Head of caudate nucleus (tissue), 42 donors: Measurements from ENCODE around the gene CLBA1.
A peak's percentile ranks its signal among the peaks of the same experiment; 100 is the strongest.

Experiments
- DNase-seq, 42 donors: peaks; one replicate each; pipeline versions ENCODE4 v3.0.0 to v3.0.0-alpha.2; 2020 to 2021; ENCODE audit warnings: mixed read lengths in 7 of 42
- intact Hi-C: fragments of 100-400 bp; cut with DNase I; formaldehyde crosslinking; loops from one replicate; pipeline ENCODE4 v1.15.0; 2022

CLBA1 gene

DNA sequence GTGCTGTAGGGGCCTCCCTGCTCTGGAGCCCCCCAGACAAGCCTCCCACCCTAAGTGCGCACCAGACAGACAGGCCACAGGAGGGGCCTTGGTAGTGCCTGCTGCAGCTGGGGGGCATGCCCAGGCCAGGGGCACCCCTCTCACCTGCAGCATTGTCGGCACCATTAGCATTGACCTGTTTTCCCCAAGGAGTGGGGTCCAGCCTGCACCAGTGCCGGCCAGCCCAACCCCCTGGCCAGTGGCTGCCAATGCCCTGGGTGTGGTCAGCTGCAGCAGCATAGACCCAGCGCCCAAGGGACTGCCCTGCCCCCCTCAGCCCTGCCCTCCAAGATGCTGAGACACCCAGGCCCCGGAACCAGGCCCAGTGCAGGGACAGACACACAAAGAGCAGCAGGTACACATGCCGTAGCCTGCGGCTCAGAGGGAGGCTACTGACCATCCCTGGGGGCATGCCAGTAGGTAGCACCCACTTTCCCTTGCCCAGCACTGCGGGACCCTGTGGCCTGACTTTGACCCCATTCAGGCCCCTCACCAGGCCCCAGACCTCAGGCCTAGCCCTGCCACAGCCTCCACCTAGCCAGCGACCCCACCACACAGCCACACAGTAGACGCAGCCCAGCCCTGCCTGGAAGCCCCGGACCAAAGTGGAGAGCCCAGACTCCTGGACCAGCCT lies 8.4 kb upstream of the CLBA1 start:
- DNase-seq: no peak
- intact Hi-C loops: no loop called here

DNA sequence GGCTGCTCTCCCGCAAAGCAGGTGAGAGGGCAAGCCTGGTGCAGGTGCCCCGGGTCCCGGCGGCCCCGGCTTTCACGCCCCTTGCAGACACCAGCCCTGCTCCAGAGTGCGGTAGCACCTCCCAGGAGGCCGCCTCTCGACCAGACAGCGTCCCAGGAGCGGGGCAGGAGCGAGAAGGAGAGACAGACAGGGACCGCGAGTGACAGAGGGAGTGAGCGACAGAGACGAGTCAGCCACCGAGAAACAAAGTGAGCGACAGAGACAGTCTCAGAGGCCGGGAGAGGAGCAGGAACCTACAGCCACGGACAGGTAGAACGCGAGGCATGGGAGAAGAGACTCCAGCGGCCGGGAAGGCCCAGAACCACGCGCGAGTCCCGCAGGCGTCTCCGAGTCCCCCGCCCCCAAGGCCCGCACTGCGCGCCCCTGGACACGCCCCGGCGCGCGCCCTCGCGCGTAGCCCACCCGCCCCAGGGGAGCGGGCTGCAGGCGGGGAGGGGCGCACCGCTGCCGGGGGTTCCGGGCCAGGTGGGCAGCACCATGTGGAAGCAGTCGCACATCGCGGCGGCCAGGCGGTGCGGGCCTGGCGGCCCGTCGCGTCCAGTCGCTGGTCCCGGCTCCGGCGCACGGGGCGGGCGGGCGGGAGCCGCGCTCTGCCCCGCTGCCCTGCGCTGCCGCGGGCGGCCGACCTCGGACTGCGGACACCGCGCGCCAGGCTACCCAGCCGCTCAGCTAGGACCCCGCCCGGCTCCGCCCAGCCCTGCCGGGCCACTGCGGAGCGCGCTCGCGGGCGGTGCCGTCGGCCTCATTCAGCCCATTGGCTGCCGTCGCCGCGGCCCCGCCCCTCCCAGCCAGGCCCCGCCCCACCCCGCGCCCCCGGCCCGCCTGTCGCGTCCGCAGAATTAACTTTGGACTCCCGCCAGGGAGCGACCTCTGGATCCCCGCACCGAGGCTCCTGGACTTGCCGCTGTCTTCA lies 7.6 kb upstream of the CLBA1 start, which contains the start of gene AHNAK2:
TSS of gene AHNAK2 (minus strand) at position 694 of the 973 bp plus-strand sequence. CDS start at position 557, 137 bp downstream.
- peak in 37 of 42 donors; percentile 39 to 75 (median 59) for DNase-seq
- intact Hi-C loops: no loop called here

DNA sequence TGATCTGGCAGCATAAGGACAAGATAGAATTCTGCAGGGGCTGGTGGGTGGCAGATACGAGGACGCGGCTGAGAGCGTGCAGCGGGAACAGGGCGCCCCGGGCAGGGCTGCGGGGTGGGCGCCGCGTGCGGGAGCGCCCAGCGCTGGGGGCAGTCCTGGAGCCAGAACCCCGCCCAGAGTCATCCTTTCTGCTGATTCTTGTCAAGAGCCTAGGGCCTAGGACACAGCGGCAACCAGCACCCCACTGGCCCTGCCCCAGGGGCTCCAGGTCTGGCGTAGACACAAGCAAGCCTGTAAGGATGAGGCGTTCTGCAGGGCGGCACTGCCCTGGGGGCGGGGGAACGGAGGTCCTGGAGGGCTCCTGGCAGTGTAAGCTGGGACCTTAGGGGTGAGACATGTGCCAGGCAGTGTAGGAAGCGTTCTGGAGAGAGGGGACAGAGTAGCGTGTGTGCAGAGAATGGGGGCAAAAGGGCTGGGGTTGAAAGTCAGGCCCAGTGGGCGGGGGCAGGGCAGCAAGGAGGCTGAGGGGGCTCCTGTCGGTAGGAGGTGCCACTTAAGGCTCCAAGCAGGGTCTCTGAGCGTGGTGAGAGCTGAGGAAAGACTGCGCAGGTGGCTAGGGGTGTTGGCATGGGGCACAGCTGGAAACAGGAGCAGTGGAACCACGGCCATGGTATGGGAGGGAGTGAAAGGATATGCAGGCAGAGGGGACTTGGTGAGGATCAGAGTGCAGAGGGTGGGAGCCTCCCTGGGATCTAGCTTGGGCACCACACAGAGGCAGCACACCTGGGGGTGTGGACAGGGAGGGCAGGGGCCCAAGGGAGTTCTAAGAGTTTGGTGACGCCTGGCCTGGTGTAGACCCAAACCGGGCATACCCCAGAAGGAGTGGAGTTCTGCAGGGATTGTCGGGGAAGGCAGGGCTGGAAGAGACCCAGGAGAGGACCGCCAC lies 6.6 kb upstream of the CLBA1 start:
- DNase-seq: no peak
- intact Hi-C loops: no loop called here

DNA sequence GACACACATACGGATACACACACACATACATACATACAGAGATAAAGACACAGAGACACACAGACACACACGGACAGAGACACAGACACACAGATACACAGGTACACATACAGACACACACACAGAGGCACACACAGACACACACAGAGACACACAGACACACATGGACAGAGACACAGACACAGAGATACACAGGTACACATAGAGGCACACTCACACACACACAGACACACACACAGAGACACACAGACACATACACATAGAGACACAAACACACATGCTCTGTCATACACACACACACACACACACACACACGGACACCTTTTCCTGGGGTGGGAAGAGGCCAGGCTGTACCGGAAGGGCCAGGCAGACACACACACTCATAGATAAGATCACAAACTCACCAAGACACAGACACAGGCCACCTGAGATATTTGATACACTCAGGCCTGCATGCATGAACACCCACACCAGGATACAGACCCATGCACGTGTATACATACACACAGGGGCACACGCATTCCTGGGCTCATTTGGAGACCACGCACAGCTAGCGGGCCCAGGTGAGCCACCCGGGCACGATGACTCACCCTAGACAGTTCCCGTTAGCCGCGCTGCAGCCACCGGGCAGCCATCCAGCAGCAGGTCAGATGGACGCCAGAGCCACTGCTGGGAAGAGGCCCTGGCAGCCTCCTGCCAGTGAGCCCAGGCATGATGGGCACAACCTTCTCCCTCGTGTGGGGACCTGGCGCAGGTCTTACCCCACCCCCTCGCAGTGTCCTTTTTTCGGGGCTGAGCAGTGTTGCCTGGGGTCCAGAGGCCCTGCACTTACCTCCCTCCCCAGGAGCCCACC lies 5.6 kb upstream of the CLBA1 start:
- peak in 4 of 42 donors; percentile 15 to 59 (median 47) for DNase-seq
- intact Hi-C loops: loop anchor here (5.0 kb wide), 1 partner anchor 42 kb away; the partner anchor contains the start of gene CDCA4

DNA sequence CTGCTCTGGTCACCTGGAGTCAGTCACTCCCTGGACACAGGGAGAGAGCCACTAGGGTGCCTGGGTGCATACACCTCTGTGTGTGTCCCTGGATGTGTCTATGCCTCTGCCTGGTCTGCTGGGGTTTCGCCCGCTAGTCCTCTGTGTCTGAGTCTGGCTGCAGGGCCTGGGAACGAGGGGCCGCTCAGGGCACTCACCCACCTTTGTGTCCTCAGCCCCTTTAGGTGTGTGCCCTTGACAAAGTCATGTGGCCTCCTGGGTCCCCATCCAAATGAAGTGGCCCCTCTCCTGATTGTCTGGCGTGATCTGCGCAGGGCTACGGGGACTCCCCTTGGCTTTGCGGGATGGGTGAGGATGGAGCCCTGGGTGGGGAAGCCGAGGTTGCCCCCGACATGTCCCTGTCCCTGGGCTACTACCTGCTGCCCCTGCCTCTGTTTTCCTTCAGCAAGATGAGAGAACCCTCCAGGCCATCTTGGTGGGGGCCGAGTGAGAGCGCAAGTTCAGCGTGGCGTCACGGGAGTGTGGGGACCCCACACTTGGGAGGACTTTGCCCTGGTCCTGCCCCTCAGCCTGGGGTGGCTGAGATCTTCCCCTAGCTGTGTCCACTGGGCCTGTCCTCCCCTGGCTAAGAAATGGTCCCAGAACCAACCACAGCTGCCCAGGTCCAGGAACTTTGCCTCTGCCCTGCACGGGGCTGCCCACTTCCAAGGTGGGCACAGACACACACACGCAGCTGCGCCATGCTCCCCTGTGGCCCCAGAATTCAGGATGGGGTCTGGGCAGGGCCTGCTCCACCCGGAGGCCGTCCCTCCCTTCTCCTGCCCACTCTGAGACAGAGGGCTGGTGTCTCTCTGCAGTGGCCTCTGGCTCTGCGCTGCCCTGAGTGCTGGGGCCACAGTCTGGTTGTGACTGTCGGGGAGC lies 4.7 kb upstream of the CLBA1 start:
- intact Hi-C loops: loop anchor here (5.0 kb wide), 1 partner anchor 41 kb away; the partner anchor contains the start of gene CDCA4
- DNase-seq: no peak

DNA sequence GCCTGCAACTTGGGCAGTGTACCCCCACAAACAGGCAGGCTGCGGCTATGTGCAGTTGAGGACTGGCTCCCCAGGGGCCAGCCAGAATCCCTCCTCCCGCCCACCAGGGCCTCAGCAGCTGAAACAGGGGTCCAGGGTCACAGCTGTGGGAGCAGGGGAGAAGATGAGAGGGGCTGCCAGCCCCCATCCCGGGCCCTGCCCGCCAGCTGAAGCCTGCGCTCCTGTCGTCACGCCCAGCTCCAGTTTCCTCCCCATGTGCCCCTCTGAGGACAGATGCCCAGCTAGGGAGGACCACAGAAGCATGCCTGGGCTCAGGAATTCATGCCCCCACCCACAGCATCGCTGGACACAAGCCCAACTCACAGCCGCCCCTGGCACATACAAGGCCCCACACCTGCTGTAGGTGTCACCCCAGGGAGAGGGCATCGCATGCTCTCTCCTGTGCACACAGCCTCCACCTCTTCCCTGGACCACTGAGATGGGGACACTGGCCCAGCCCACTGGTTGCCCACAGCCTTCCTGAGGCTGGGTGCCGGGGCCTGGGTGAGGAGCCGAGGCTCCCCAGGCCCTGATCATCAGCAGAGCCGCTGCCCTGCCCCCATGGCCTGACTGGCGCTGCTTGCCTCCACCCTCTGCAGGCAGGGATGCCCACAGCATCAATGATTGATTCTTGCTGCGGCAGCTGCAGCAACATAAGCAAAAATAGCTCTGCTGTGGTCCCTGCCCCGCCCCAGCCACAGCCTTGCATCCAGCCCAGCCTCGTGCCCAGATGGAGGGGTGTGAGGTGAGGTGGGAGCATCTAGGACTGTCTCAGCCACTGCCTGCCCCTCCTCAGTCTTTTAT lies 3.7 kb upstream of the CLBA1 start:
- intact Hi-C loops: loop anchor here (5.0 kb wide), 1 partner anchor 40 kb away; the partner anchor contains the start of gene CDCA4
- peak in 1 of 42 donors; percentile 13 for DNase-seq

DNA sequence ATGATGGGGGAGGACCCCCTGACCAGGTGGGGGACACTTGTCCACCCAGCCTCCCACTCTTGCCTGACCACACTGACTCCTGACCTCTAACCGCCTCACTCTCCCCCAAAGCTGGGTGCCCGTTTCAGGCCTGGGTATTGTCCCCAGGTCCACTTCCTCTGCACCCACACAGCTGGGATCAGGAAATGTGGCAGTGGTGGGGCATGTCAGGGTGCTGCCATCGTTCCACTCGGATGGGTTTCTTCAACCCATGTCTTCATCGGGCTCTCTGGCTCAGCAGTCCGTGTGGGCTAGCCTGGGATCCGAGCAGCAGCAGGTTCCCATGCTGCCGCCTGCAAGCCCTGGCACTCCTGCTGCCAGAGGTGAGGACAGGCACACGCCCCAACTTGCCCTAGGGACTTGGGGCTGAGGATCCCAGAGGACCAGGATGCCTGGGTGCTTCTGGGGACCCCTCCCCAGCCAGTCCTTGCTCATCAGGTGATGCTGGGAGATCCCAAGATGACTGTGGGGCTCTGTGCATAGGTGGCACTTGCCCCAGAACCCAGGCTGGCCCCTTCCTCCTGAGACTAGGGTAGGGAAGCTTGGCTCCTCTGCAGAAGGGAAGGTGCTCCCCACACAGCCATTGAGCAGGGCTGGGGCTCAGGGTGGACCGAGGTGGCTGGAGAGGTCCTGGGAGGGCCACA lies 2.9 kb upstream of the CLBA1 start:
- no peak for DNase-seq
- intact Hi-C loops: loop anchor here (5.0 kb wide), 1 partner anchor 40 kb away; the partner anchor contains the start of gene CDCA4

DNA sequence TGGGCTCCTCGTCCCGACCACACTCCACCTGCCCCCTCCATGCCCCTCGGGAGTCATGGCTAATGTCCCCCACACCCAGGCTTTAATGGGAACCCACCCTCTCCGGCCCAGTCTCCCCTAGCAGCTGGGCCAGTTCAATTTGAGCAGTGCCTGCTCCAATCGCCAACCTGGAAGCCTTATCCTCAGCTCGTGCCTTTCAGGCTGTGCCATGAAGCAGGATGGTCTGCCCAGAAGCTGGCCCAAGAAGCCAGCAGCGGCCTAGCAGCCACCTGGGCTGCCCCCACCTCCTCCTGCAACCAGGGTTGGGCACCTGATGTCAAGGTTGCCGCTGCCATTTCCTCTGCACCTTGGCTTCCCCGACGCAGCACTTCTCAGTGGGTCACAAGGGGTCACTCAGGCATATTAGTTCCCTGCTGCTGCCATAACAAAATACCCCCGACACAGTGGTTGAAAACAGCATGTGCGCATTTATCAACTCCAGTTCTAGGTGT lies 2.3 kb upstream of the CLBA1 start:
- DNase-seq: no peak
- intact Hi-C loops: loop anchor here (5.0 kb wide), 1 partner anchor 39 kb away; the partner anchor contains the start of gene CDCA4

DNA sequence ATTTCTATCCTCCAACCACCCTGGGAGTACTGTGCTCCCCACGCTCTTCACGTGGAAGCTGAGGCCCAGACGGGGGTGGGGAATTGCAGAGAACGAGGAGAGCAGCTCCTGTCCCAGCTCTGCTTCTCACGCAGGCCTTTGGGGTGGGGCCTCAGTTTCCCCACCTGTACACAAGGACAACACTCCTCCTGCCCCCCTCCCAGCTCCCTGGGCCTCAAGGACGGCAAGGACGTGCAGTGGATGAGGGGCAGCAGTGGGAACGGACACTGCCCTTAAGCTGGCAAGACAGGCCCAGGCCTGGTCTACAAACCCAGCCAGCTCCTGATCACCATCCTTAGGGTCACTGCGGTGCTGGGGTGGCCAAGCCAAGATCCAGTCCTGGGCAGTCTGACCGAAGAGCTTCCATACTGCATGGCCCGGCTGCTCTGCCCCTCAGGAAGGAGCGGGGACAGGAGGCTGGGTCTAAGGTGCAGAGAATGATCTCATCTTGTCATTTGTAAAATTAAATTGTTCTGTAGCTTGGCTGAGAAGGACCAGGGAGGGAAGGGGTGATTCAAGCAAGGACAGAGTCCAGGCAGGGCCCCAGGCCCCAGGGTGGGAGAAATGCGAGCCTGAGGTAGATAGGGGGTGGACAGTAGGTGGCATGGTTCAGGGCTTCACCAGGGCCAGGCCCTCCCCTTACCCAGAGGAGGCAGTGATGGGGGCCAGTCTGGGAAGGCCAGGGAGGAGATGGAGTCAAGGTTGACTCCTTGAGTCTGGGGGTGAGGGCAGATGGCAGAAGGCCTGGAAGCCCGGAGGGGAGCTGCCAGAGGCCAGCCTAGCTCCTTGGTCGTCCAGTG lies 1.3 kb upstream of the CLBA1 start:
- intact Hi-C loops: loop anchor here (5.0 kb wide), 1 partner anchor 38 kb away; the partner anchor contains the start of gene CDCA4
- no peak for DNase-seq

DNA sequence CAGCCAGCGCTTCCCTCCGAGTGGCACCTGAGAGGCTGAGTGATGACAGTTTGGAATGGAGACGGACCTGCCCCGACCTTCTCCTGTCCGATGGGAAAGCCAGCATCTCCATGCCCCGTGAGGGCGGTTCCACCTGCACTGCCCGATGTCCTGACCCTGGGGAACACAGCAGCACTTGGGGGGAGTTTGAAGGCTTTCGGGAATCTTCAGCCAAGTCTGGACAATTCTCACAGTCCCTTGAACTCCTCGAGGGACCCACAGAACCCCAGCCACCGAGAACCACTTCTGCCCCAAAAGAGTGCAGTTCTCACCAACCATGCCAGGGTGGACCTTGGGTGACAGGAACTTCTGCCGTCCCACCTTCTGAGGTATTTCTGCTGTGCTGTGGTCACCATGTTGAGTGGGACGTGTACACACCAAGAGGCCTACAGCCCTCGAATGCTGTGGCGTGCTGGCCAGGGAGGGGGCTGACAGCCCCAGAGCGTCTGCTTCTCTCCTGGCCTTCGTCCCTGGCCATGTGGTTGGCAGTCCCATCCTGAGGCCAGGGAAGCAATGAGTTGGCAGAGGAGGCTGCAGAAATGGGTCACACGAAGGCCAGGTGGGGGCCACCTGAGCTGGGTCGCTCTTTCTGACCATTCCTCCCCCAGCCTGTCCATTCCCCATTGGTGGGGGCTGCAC lies 1.0 kb downstream of the CLBA1 start:
- intact Hi-C loops: no loop called here
- DNase-seq: no peak

DNA sequence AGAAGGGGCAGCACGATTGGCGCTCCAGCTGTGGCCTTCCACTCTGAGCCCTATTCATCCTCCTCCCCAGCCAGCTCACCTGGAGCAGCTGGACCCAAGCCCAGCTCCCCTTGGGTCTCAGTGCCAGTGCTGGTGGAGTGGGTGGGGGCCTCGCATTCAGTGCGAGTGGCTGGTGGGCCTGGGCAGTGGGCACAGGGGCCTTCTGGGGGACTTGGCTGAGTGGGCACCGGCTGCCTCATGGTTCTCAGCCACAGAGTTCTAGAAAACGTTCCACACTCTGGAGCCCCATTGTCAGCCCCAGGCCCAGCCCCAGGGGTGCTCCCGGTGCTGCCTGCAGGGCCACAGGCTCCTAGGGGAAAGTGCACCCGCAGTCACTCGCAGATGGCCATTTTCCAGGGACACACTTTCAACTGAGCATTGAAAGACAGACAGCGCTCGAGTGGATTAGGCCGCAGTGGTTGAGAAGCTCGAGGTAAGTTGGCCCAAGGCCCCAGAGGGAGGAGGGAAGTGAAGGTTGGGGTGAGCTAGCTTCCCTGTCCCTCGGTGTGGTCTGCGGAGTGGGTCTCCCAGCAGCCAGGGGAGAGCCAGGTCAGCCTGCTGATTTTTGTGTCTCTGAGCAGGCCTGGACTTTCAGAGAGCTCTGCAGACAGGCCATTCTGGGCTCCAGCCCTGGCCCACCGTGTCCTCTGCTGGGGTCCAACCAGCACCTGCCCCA lies 3.8 kb downstream of the CLBA1 start:
- intact Hi-C loops: no loop called here
- DNase-seq: no peak

DNA sequence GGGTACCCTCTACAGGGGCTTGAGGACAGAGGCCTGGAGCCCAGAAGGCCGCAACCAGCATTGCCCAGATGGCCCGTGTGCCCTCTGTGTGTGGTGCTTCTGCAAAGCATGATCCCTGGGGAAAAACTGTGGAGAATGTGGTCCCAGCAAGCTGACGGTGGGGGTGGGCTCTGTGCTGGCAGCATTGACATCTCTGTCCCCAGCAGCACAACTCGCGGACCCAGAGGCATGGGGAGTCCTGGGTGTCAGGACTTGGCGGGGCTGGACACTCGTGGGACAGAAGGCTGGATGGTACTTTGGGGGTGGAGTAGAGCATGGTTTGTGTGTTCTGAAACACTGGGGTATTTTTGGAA lies 4.3 kb downstream of the CLBA1 start:
- intact Hi-C loops: no loop called here
- DNase-seq: no peak

DNA sequence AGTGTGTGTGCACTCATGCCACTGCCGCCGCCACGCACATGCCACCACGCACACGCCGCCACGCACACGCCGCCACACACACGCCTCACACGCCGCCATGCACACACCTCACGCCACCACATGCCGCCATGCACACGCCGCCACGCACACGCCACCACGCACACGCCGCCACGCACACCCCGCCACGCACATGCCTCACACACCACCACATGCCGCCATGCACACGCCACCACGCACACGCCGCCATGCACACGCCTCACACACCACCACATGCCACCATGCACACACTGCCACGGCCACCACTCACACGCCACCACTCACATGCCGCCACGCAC lies 6.3 kb downstream of the CLBA1 start:
- intact Hi-C loops: no loop called here
- no peak for DNase-seq
